Neural cell (in vitro differentiated cells): ENCODE measurements around the gene IGLL5. TPM values are rescaled to one million over a fixed set of nuclear protein-coding genes. Genes with fewer than 3 reads are reported as not detected.

Experiments
- H2AFZ ChIP-seq: fragments of 200-600, 300-800 bp; sonication (generic), shearing (Covaris generic); 2 replicates; pipeline ENCODE4 v1.6.0; 2014; ENCODE audit warnings: low read depth, mild to moderate bottlenecking, antibody characterized with exemption, low read length, moderate library complexity
- H3F3A ChIP-seq: fragments of 200-600 bp; shearing (Covaris generic); 2 replicates; pipeline ENCODE4 v1.6.1; 2016; ENCODE audit warnings: mild to moderate bottlenecking, moderate library complexity, mixed read lengths, antibody characterized with exemption, low read length; ENCODE audit not compliant: insufficient read depth, poor library complexity, severe bottlenecking
- H3K27ac ChIP-seq: fragments of 200-600, 300-800 bp; sonication (generic), shearing (Covaris generic); 2 replicates; pipeline ENCODE4 v1.5.1; 2014; ENCODE audit warnings: mild to moderate bottlenecking, low read length, moderate library complexity
- H3K27me3 ChIP-seq: fragments of 300-800, 200-600 bp; sonication (generic), shearing (Covaris generic); 2 replicates; pipeline ENCODE4 v1.6.0; 2014; ENCODE audit warnings: mild to moderate bottlenecking, low read depth, low read length, moderate library complexity; ENCODE audit not compliant: insufficient read depth
- H3K36me3 ChIP-seq: fragments of 300-800, 200-600 bp; sonication (generic), shearing (Covaris generic); 2 replicates; pipeline ENCODE4 v1.5.1; 2014; ENCODE audit warnings: mild to moderate bottlenecking, antibody characterized with exemption, low read length, moderate library complexity; ENCODE audit not compliant: insufficient read depth
- H3K4me2 ChIP-seq: fragments of 300-800, 200-600 bp; sonication (generic), shearing (Covaris generic); 2 replicates; pipeline ENCODE4 v1.6.0; 2014; ENCODE audit warnings: mild to moderate bottlenecking, low read length
- H3K4me3 ChIP-seq: fragments of 300-800, 200-600 bp; sonication (generic), shearing (Covaris generic); 2 replicates; pipeline ENCODE4 v1.5.1; 2014; ENCODE audit warnings: mild to moderate bottlenecking, low read length, moderate library complexity
- H3K79me2 ChIP-seq: fragments of 200-600 bp; shearing (Covaris generic); replicated peaks from 2 replicates; pipeline ENCODE4 v1.6.0; 2014; ENCODE audit warnings: mild to moderate bottlenecking, low read length, moderate library complexity; ENCODE audit not compliant: insufficient read depth
- H3K9ac ChIP-seq: fragments of 300-800, 200-600 bp; sonication (generic), shearing (Covaris generic); 2 replicates; pipeline ENCODE4 v1.6.1; 2016; ENCODE audit warnings: mild to moderate bottlenecking, low read length, mixed read lengths
- H3K9me2 ChIP-seq: fragments of 200-600 bp; shearing (Covaris generic); 2 replicates; pipeline ENCODE4 v1.6.1; 2016; ENCODE audit warnings: mild to moderate bottlenecking, low read length, mixed read lengths; ENCODE audit not compliant: insufficient read depth
- H3K9me3 ChIP-seq: fragments of 200-600, 300-800 bp; sonication (generic), shearing (Covaris generic); 2 replicates; pipeline ENCODE4 v1.6.1; 2016; ENCODE audit warnings: mild to moderate bottlenecking, mixed run types, low read length, moderate library complexity, mixed read lengths
- H4K20me1 ChIP-seq: fragments of 200-600 bp; shearing (Covaris generic); 2 replicates; pipeline ENCODE4 v1.6.1; 2016; ENCODE audit warnings: mild to moderate bottlenecking, mixed run types; ENCODE audit not compliant: insufficient read depth
- CTCF ChIP-seq: fragments of 450-650 bp; IDR thresholded peaks from 2 replicates; pipeline ENCODE4 v1.5.1; 2014; ENCODE audit warnings: antibody characterized with exemption, mild to moderate bottlenecking, moderate library complexity; ENCODE audit not compliant: poor library complexity, severe bottlenecking
- EP300 ChIP-seq: fragments of 450-650 bp; conservative IDR thresholded peaks from 2 replicates; pipeline ENCODE4 v1.6.1; 2014; ENCODE audit warnings: antibody characterized with exemption, mild to moderate bottlenecking, moderate library complexity; ENCODE audit not compliant: poor library complexity, severe bottlenecking
- EZH2 ChIP-seq: fragments of 200-600, 300-800 bp; shearing (Covaris generic), sonication (generic); IDR thresholded peaks from 2 replicates; pipeline ENCODE4 v1.6.1; 2014; ENCODE audit warnings: antibody characterized with exemption, low read length, borderline replicate concordance, mild to moderate bottlenecking; ENCODE audit not compliant: insufficient read depth, poor library complexity, severe bottlenecking
- MXI1 ChIP-seq: fragments of 450-650 bp; conservative IDR thresholded peaks from 2 replicates; pipeline ENCODE4 v1.6.1; 2014; ENCODE audit warnings: antibody characterized with exemption, mild to moderate bottlenecking; ENCODE audit not compliant: poor library complexity, severe bottlenecking
- POLR2AphosphoS5 ChIP-seq: IDR thresholded peaks from 2 replicates; pipeline ENCODE4 v1.6.1; 2012
- RAD21 ChIP-seq: fragments of 450-650 bp; conservative IDR thresholded peaks from 2 replicates; pipeline ENCODE4 v1.6.1; 2014; ENCODE audit warnings: antibody characterized with exemption, mild to moderate bottlenecking, moderate library complexity
- REST ChIP-seq: IDR thresholded peaks from 2 replicates; pipeline ENCODE4 v1.6.1; 2012; ENCODE audit warnings: borderline replicate concordance
- SMC3 ChIP-seq: fragments of 450-650 bp; conservative IDR thresholded peaks from 2 replicates; pipeline ENCODE4 v1.6.1; 2014; ENCODE audit warnings: antibody characterized with exemption, mild to moderate bottlenecking, moderate library complexity; ENCODE audit not compliant: poor library complexity
- TAF1 ChIP-seq: IDR thresholded peaks from 2 replicates; pipeline ENCODE4 v1.6.1; 2012; ENCODE audit warnings: low read depth
- polyA plus RNA-seq: library from polyadenylated mRNA; depleted of rRNA; stranded (reverse); fragments of >200 nt; gene quantifications from 2 replicates; pipeline ENCODE4 v1.2.3, GENCODE V29; 2014

IGLL5 gene
- polyA plus RNA-seq, 1 donor from 2014 or later: 0.19 TPM

- Histone ChIP-seq H3K4me3 (no peak overlapping the region), H3K9me2 (no peaks in the 10 kb centered on the region), H3F3A (no peaks in the 10 kb centered on the region), H3K27ac (no peak overlapping the region), H2AFZ (no peak overlapping the region), H3K36me3 (no peaks in the 10 kb centered on the region), H4K20me1 (no peaks in the 10 kb centered on the region), H3K4me2 (no peak overlapping the region), H3K27me3 (no peaks in the 10 kb centered on the region), H3K9ac (no peak overlapping the region), H3K9me3 (no peaks in the 10 kb centered on the region), H3K79me2 (no peaks in the 10 kb centered on the region)
- no peak for TF ChIP-seq EP300
- no peak for TF ChIP-seq REST
- TF ChIP-seq TAF1: no peak
- no peak for TF ChIP-seq MXI1
- TF ChIP-seq CTCF: no peak
- no peak for TF ChIP-seq SMC3
- no peak for TF ChIP-seq RAD21
- TF ChIP-seq POLR2AphosphoS5: no peak
- no peak for TF ChIP-seq EZH2
These were observed 36.3 kb downstream of the IGLL5 start for GRCh38 chr22:22923930-22924329.

- Histone ChIP-seq H3K9me2 (no peaks in the 10 kb centered on the region), H3K27me3 (no peaks in the 10 kb centered on the region), H2AFZ (no peak overlapping the region), H3K27ac (no peak overlapping the region), H3F3A (no peaks in the 10 kb centered on the region), H3K36me3 (no peaks in the 10 kb centered on the region), H3K79me2 (no peaks in the 10 kb centered on the region), H3K9me3 (no peaks in the 10 kb centered on the region), H3K9ac (no peak overlapping the region), H3K4me3 (no peak overlapping the region), H3K4me2 (no peak overlapping the region), H4K20me1 (no peaks in the 10 kb centered on the region)
- no peak for TF ChIP-seq REST
- no peak for TF ChIP-seq EP300
- TF ChIP-seq CTCF: no peak
- TF ChIP-seq POLR2AphosphoS5: no peak
- TF ChIP-seq MXI1: no peak
- TF ChIP-seq EZH2: no peak
- no peak for TF ChIP-seq RAD21
- TF ChIP-seq TAF1: no peak
- no peak for TF ChIP-seq SMC3
These were observed 36.9 kb downstream of the IGLL5 start for GRCh38 chr22:22924369-22925145.
